ENCODE data around the gene SPAG5.

Gene SPAG5

DNA sequence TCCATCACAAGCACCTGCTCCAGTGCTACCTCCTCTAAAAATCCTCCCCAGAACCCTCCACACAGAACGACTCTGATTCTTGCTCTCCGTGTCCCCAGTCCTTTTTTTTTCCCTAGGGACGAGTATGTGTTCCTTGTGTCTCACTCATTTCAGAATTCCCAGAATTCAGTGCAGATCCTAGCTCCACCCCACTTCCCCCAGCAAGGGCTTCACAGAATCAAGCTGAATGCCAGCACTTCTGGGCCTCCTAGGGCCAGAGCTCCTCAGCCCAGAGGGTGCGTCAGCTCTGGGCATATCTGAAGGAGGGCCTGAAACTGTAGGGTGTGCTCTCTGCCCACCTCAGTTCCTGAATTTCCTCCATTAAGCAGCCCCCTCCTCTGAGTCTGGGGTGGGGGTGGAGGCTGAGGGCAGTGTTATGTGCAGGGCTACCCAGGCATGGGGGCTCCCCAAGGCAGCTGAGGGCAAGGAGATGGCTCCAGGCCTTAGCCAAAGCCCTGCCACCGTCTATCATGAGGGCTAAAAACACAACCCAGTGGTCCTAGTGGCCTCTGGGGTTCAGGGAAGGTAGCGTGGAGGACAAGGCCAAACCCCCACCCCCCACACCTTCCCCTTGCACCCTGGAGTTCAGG lies 52.9 kb downstream of the SPAG5 start:
- peaks cover 12% of the 10 kb centered on the region for H3K36me3 ChIP-seq (ENCODE audit: control insufficient read depth, insufficient read depth, low read length)
- H3K27ac ChIP-seq (ENCODE audit: insufficient read depth, low read length, poor library complexity, severe bottlenecking), result no peak overlapping the region
- DNase-seq, result no peak
- no peaks in the 10 kb centered on the region for H3K27me3 ChIP-seq (replicated peaks; ENCODE audit: control insufficient read depth, insufficient read depth, low read length, poor library complexity, severe bottlenecking)
- H3K4me3 ChIP-seq (ENCODE audit: insufficient read depth, low read depth, low read length, poor library complexity, severe bottlenecking), result no peak overlapping the region
- H3K4me1 ChIP-seq (ENCODE audit: control insufficient read depth, insufficient read depth, low read length, poor library complexity, severe bottlenecking), result peaks cover 30% of the 10 kb centered on the region
- no peaks in the 10 kb centered on the region for H3K9me3 ChIP-seq (ENCODE audit: control insufficient read depth, low read length)

DNA sequence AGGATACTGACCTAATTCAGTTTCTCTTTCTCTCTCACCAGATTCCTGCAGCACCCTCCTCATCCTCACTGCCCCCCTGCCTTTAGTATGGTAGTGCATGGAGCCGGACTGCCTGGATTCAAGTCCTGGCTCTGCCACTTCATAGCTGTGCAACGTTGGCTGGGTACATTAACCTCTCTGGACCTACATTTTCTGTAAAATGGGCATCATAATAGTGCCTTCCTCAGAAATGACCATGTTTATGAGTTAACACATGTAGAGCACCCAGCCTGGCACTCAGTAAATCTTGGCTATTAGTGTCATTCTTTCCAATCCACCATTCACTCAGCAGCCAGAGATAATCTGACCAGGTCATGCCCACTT lies 53.7 kb downstream of the SPAG5 start:
- H3K4me1 ChIP-seq (ENCODE audit: control insufficient read depth, insufficient read depth, low read length, poor library complexity, severe bottlenecking), result peaks cover 22% of the 10 kb centered on the region
- peaks cover 12% of the 10 kb centered on the region for H3K36me3 ChIP-seq (ENCODE audit: control insufficient read depth, insufficient read depth, low read length)
- no peak for DNase-seq
- H3K27ac ChIP-seq (ENCODE audit: insufficient read depth, low read length, poor library complexity, severe bottlenecking), result no peak overlapping the region
- no peaks in the 10 kb centered on the region for H3K9me3 ChIP-seq (ENCODE audit: control insufficient read depth, low read length)
- H3K27me3 ChIP-seq (replicated peaks; ENCODE audit: control insufficient read depth, insufficient read depth, low read length, poor library complexity, severe bottlenecking), result no peaks in the 10 kb centered on the region
- H3K4me3 ChIP-seq (ENCODE audit: insufficient read depth, low read depth, low read length, poor library complexity, severe bottlenecking), result no peak overlapping the region

DNA sequence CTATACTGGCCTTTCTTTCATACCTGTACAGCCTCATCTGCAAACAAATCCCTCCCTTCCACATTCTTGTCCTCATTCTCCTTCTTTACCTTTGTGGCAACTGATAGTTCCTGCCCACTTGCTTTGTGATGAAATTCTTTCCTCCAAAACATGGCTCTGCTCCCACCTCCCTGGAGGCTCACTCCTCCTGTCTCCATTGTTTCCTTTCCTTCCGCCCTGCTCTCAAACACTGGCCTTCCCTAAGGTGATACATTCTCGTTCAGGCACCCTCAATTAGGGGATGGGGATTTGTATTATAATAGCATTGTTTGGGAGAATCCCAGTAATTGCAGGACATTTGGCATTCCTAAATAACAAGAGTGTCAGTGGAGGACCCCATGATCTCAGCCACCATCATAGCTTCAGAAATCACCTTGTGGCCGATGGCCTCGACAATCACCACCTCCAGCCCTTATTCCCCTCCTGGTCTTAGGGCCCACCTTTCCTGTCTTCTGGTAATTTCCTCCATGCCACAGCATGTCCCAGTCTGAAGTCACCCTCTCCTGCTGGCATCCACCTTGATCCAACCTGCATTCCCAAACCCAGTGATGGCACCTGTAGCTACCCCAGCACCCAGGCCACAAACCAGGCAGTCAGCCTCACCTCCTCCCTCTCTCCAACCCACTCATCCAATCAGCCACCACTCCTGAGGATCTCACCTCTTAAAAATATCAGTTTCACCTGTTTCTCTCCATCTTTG lies 54.3 kb downstream of the SPAG5 start:
- no peak for DNase-seq
- H3K4me1 ChIP-seq (ENCODE audit: control insufficient read depth, insufficient read depth, low read length, poor library complexity, severe bottlenecking), result peaks cover 17% of the 10 kb centered on the region
- no peaks in the 10 kb centered on the region for H3K9me3 ChIP-seq (ENCODE audit: control insufficient read depth, low read length)
- H3K36me3 ChIP-seq (ENCODE audit: control insufficient read depth, insufficient read depth, low read length), result peaks cover 12% of the 10 kb centered on the region
- no peak overlapping the region for H3K27ac ChIP-seq (ENCODE audit: insufficient read depth, low read length, poor library complexity, severe bottlenecking)
- H3K27me3 ChIP-seq (replicated peaks; ENCODE audit: control insufficient read depth, insufficient read depth, low read length, poor library complexity, severe bottlenecking), result no peaks in the 10 kb centered on the region
- H3K4me3 ChIP-seq (ENCODE audit: insufficient read depth, low read depth, low read length, poor library complexity, severe bottlenecking), result no peak overlapping the region

DNA sequence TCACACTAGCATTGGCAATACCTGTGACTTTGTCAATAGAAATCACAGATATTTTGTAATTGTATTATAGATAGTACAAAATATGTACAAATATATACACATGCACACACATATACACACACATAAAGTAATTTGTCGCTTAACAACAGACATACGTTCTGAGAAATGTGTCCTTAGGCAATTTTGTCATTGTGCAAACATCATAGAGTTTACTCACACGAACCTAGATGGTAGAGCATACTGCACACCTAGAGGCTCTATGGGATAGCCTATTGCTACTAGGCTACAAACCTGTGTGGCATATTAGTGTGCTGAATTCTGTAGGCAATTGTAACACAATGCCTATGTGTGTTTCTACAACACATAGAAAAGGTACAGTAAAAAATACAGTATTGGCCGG lies 57.4 kb downstream of the SPAG5 start:
- DNase-seq, result no peak
- Histone ChIP-seq H3K36me3 (ENCODE audit: control insufficient read depth, insufficient read depth, low read length) (no peaks in the 10 kb centered on the region), H3K27ac (ENCODE audit: insufficient read depth, low read length, poor library complexity, severe bottlenecking) (no peak overlapping the region), H3K4me1 (ENCODE audit: control insufficient read depth, insufficient read depth, low read length, poor library complexity, severe bottlenecking) (no peaks in the 10 kb centered on the region), H3K4me3 (ENCODE audit: insufficient read depth, low read depth, low read length, poor library complexity, severe bottlenecking) (no peak overlapping the region), H3K9me3 (ENCODE audit: control insufficient read depth, low read length) (no peaks in the 10 kb centered on the region), H3K27me3 (replicated peaks; ENCODE audit: control insufficient read depth, insufficient read depth, low read length, poor library complexity, severe bottlenecking) (no peaks in the 10 kb centered on the region)

GRCh38 chr17:28540231-28540630 lies 58.6 kb downstream of the SPAG5 start:
- no peaks in the 10 kb centered on the region for H3K9me3 ChIP-seq (ENCODE audit: control insufficient read depth, low read length)
- H3K4me3 ChIP-seq (ENCODE audit: insufficient read depth, low read depth, low read length, poor library complexity, severe bottlenecking), result no peak overlapping the region
- no peaks in the 10 kb centered on the region for H3K36me3 ChIP-seq (ENCODE audit: control insufficient read depth, insufficient read depth, low read length)
- DNase-seq, result no peak
- no peak overlapping the region for H3K27ac ChIP-seq (ENCODE audit: insufficient read depth, low read length, poor library complexity, severe bottlenecking)
- H3K4me1 ChIP-seq (ENCODE audit: control insufficient read depth, insufficient read depth, low read length, poor library complexity, severe bottlenecking), result no peaks in the 10 kb centered on the region
- H3K27me3 ChIP-seq (replicated peaks; ENCODE audit: control insufficient read depth, insufficient read depth, low read length, poor library complexity, severe bottlenecking), result no peaks in the 10 kb centered on the region

DNA sequence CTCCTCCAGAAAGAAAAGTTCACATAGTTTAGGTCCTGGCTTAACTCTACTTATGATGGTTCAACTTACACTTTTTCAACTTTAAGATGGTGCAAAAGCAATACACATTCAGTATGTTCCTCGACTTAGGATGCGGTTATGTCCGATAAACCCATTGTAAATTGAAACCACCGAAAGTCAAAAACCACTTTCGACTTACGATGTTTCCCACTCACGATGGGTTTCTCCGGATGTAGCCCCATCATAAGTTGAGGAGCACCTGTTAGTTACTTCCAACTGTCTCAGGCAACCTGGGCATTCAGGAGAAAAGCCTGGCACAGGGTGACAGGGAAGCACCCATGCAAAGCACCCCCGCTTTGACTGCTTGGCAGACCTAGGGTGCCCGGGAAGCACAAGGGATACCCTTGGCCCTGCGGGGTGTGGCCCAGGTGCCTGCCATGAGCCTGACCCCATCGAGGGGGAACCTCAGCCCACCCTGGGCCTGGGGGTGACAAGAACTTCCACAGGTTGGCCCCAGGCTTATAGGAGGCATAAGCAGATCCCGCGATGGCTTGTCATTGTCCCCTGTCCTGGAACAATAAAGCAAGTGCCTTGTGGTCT lies 60.4 kb downstream of the SPAG5 start:
- no peak for DNase-seq
- Histone ChIP-seq H3K27me3 (replicated peaks; ENCODE audit: control insufficient read depth, insufficient read depth, low read length, poor library complexity, severe bottlenecking) (no peaks in the 10 kb centered on the region), H3K4me1 (ENCODE audit: control insufficient read depth, insufficient read depth, low read length, poor library complexity, severe bottlenecking) (no peaks in the 10 kb centered on the region)

DNA sequence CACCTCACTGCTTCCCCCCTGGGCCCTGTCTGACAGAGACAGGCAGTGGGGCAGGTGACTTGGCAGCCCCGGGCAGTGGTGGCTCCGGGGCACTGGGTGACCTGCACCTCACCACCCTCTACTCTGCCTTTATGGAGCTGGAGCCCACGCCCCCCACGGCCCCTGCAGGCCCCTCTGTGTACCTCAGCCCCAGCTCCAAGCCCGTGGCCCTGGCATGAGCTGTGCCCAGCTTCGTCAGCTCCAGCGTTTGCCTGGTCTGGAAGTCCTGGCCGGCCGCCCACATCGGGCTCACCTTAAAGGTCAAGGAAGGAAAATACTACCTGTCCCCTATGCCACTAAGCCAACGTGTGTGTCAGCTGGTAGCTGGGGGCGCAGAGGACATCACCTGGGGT lies 61.6 kb downstream of the SPAG5 start:
- H3K27me3 ChIP-seq (replicated peaks; ENCODE audit: control insufficient read depth, insufficient read depth, low read length, poor library complexity, severe bottlenecking), result no peaks in the 10 kb centered on the region
- no peak overlapping the region for H3K27ac ChIP-seq (ENCODE audit: insufficient read depth, low read length, poor library complexity, severe bottlenecking)
- DNase-seq, result no peak

More for the DNA sequence above, 60.4 kb downstream of the SPAG5 start:
- no peak overlapping the region for H3K4me3 ChIP-seq (ENCODE audit: insufficient read depth, low read depth, low read length, poor library complexity, severe bottlenecking)
- H3K36me3 ChIP-seq (ENCODE audit: control insufficient read depth, insufficient read depth, low read length), result no peaks in the 10 kb centered on the region
- H3K27ac ChIP-seq (ENCODE audit: insufficient read depth, low read length, poor library complexity, severe bottlenecking), result no peak overlapping the region
- no peaks in the 10 kb centered on the region for H3K9me3 ChIP-seq (ENCODE audit: control insufficient read depth, low read length)

DNA sequence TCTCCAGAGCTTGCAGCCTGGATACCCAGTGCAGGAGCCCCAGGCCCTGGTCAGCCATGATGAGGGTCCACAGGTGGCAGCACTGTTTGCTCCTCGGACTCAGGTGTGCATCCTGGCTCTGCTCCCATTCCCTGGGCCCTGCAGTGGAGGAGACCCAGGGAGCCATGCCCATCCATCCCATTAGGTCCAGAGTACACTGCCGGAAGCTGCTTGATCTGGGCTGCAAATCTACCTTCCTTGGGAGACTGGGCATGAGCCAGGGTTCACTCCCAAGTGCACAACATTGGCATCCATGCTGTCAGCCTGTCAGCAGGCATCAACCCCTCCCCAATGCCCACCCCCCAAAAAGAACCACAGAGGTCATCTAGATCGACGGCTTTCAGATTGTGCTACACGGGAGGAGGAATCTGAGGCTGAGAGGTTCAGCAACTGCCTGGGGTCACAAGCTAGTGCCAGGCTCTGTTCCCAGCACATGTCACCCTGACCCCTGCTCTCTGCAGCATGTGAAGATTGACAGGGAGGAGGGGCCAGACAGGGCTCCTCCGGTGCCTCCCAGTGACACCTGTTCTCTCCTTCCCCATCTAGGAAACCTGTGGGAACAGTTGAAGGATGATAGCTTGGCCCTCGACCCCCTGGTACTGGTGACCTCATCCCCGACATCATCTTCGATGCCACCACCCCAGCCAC lies 62.1 kb downstream of the SPAG5 start:
- DNase-seq, result no peak
- no peak overlapping the region for H3K27ac ChIP-seq (ENCODE audit: insufficient read depth, low read length, poor library complexity, severe bottlenecking)
- no peaks in the 10 kb centered on the region for H3K9me3 ChIP-seq (ENCODE audit: control insufficient read depth, low read length)
- no peaks in the 10 kb centered on the region for H3K4me1 ChIP-seq (ENCODE audit: control insufficient read depth, insufficient read depth, low read length, poor library complexity, severe bottlenecking)
- H3K36me3 ChIP-seq (ENCODE audit: control insufficient read depth, insufficient read depth, low read length), result no peaks in the 10 kb centered on the region
- H3K4me3 ChIP-seq (ENCODE audit: insufficient read depth, low read depth, low read length, poor library complexity, severe bottlenecking), result no peak overlapping the region
- H3K27me3 ChIP-seq (replicated peaks; ENCODE audit: control insufficient read depth, insufficient read depth, low read length, poor library complexity, severe bottlenecking), result no peaks in the 10 kb centered on the region

More for the DNA sequence above, 61.6 kb downstream of the SPAG5 start:
- Histone ChIP-seq H3K36me3 (ENCODE audit: control insufficient read depth, insufficient read depth, low read length) (no peaks in the 10 kb centered on the region), H3K9me3 (ENCODE audit: control insufficient read depth, low read length) (no peaks in the 10 kb centered on the region), H3K4me1 (ENCODE audit: control insufficient read depth, insufficient read depth, low read length, poor library complexity, severe bottlenecking) (no peaks in the 10 kb centered on the region), H3K4me3 (ENCODE audit: insufficient read depth, low read depth, low read length, poor library complexity, severe bottlenecking) (no peak overlapping the region)

DNA sequence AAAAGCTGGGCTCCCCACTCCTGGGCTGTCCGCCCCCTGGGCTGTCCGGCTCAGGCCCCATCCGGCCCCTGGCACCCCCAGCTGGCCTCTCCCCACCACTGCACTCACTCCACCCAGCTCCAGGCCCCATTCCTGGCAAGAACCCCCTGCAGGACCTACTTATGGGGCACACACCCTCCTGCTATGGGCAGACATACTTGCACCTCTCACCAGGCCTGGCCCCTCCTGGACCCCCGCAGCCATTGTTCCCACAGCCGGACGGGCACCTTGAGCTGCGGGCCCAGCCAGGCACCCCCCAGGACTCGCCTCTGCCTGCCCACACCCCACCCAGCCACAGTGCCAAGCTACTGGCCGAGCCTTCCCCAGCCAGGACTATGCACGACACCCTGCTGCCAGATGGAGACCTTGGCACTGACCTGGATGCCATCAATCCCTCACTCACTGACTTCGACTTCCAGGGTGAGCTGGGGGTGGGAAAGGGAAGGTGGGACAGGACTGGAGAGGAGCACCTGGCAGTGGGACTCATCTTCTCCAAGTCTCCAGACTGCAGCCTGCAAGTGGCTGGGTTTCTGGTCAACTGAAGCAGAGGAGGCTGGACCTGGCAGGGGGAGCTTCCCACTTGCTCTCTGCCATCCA lies 64.0 kb downstream of the SPAG5 start:
- Histone ChIP-seq H3K4me1 (ENCODE audit: control insufficient read depth, insufficient read depth, low read length, poor library complexity, severe bottlenecking) (no peaks in the 10 kb centered on the region), H3K36me3 (ENCODE audit: control insufficient read depth, insufficient read depth, low read length) (no peaks in the 10 kb centered on the region), H3K9me3 (ENCODE audit: control insufficient read depth, low read length) (no peaks in the 10 kb centered on the region), H3K4me3 (ENCODE audit: insufficient read depth, low read depth, low read length, poor library complexity, severe bottlenecking) (no peak overlapping the region), H3K27me3 (replicated peaks; ENCODE audit: control insufficient read depth, insufficient read depth, low read length, poor library complexity, severe bottlenecking) (no peaks in the 10 kb centered on the region), H3K27ac (ENCODE audit: insufficient read depth, low read length, poor library complexity, severe bottlenecking) (no peak overlapping the region)
- DNase-seq, result no peak

All from effector memory CD4-positive, alpha-beta T cell (primary cell).